SHP77 (cell line): Measurements from ENCODE around the gene NPBWR2.

Experiments used
- DNase-seq, 2 experiments: peaks; one replicate each; lab custom pipeline; 2025; lab: John Stamatoyannopoulos, UW

Gene NPBWR2

GRCh38 chr20:64083804-64084684 is 23.3 kb downstream of the NPBWR2 start, which contains the start of gene LKAAEAR1:
Gene LKAAEAR1, minus strand, starts transcription at chr20:64084398. Its CDS starts 179 bp downstream, at chr20:64084219.
- no peak for DNase-seq

GRCh38 chr20:64083378-64083803 is 24.0 kb downstream of the NPBWR2 start:
- DNase-seq = peak; percentile 85 to 95

- DNase-seq = no peak
Observed at GRCh38 chr20:64082820-64083377, 24.5 kb downstream of the NPBWR2 start.

- DNase-seq = no peak
Observed at GRCh38 chr20:64082126-64082731, 25.1 kb downstream of the NPBWR2 start.

- DNase-seq = no peak
Observed at GRCh38 chr20:64081624-64081964, 25.8 kb downstream of the NPBWR2 start.

- no peak for DNase-seq
Observed at GRCh38 chr20:64080813-64081623, 26.3 kb downstream of the NPBWR2 start.

GRCh38 chr20:64080013-64080812 is 27.2 kb downstream of the NPBWR2 start, which contains the start of gene OPRL1:
Gene OPRL1, plus strand, starts transcription at chr20:64080082. Its CDS starts 12,639 bp downstream, at chr20:64092721.
- no peak for DNase-seq

GRCh38 chr20:64079273-64080012 is 27.9 kb downstream of the NPBWR2 start, which contains the start of gene RGS19:
Gene RGS19, minus strand, starts transcription at chr20:64079518. Its CDS starts 2,632 bp downstream, at chr20:64076886.
- DNase-seq = peak; percentile 39 to 85

GRCh38 chr20:64078934-64079272 is 28.5 kb downstream of the NPBWR2 start:
- no peak for DNase-seq

- no peak for DNase-seq
Observed at GRCh38 chr20:64077876-64078551, 29.4 kb downstream of the NPBWR2 start.

GRCh38 chr20:64077541-64077875 is 29.9 kb downstream of the NPBWR2 start:
- DNase-seq = no peak

- no peak for DNase-seq
Observed at GRCh38 chr20:64077094-64077493, 30.3 kb downstream of the NPBWR2 start.

- DNase-seq = no peak
Observed at GRCh38 chr20:64076061-64076997, 31.0 kb downstream of the NPBWR2 start.

- no peak for DNase-seq
Observed at GRCh38 chr20:64075556-64075955, 31.8 kb downstream of the NPBWR2 start.

GRCh38 chr20:64074963-64075362 is 32.4 kb downstream of the NPBWR2 start:
- no peak for DNase-seq

GRCh38 chr20:64074184-64074789 is 33.1 kb downstream of the NPBWR2 start:
- no peak for DNase-seq

- no peak for DNase-seq
Observed at GRCh38 chr20:64073476-64074183, 33.7 kb downstream of the NPBWR2 start.
